Adipose tissue (tissue), 3 donors: ENCODE measurements around the gene ALPK1. TPM values are rescaled to one million over a fixed set of nuclear protein-coding genes. Genes with fewer than 3 reads are reported as not detected.
"Not testable (repeated sequence)": the region's sequence is repeated elsewhere in the genome, so short reads cannot be mapped to it uniquely, and the experiment has no call there.

ENCODE experiments used
- H3K27ac ChIP-seq: one replicate; pipeline ENCODE4 v1.5.1; 2013; ENCODE audit warnings: low read depth, low read length
- WGBS, 3 donors: extraction: QIAGEN DNeasy Blood & Tissue Kit; methylation state at CpG; one replicate each; pipeline ENCODE4 v1.1.7; 2013; 5-methylcytosine and 5-hydroxymethylcytosine counted together
- polyA plus RNA-seq, 3 donors: library from polyadenylated mRNA; stranded (reverse); fragments of 200-250 nt; gene quantifications; one replicate each; pipeline ENCODE4 v1.2.3, GENCODE V29; 2013
- donor health status: healthy with polysubstance abuse.
- donor health status: Bipolar disorder and iron deficiency.
- donor health status: healthy.

ALPK1 gene
- polyA plus RNA-seq, 3 donors: 3.0 to 10.9 (median 9.3) TPM

- 93 to 97% (median 95%) methylated on average over 2 of the region's 2 CpGs for WGBS, 3 donors
Observed at GRCh38 chr4:112281895-112282398, 15.2 kb upstream of the ALPK1 start.

GRCh38 chr4:112282860-112283667 is 14.1 kb upstream of the ALPK1 start:
- WGBS, 3 donors: 50 to 77% (median 72%) methylated on average over 4 of the region's 4 CpGs
- H3K27ac ChIP-seq: no peak overlapping the region

More at GRCh38 chr4:112281895-112282398, 15.2 kb upstream of the ALPK1 start:
- H3K27ac ChIP-seq: not testable (repeated sequence)

GRCh38 chr4:112284166-112284565 is 13.0 kb upstream of the ALPK1 start:
- no peak overlapping the region for H3K27ac ChIP-seq
- 5 to 24% (median 20%) methylated on average over 6 of the region's 6 CpGs for WGBS, 3 donors

- no peak overlapping the region for H3K27ac ChIP-seq
- 0 to 1% (median 1%) methylated on average over 15 of the region's 15 CpGs for WGBS, 3 donors
Observed at GRCh38 chr4:112284662-112285411, 12.3 kb upstream of the ALPK1 start.

- 87 to 93% (median 91%) methylated on average over 8 of the region's 8 CpGs for WGBS, 3 donors
- no peak overlapping the region for H3K27ac ChIP-seq
Observed at GRCh38 chr4:112287258-112287989, 9.7 kb upstream of the ALPK1 start.

GRCh38 chr4:112288455-112288854 is 8.7 kb upstream of the ALPK1 start:
- WGBS, 3 donors: 62 to 79% (median 64%) methylated on average over 3 of the region's 3 CpGs
- no peak overlapping the region for H3K27ac ChIP-seq

GRCh38 chr4:112289407-112290253 is 7.5 kb upstream of the ALPK1 start:
- WGBS, 3 donors: 72 to 85% (median 74%) methylated on average over 10 of the region's 10 CpGs
- no peak overlapping the region for H3K27ac ChIP-seq

- no peak overlapping the region for H3K27ac ChIP-seq
- WGBS, 3 donors: 77 to 86% (median 86%) methylated on average over 3 of the region's 3 CpGs
Observed at GRCh38 chr4:112290341-112290740, 6.8 kb upstream of the ALPK1 start.

GRCh38 chr4:112299721-112300120 is 2.6 kb downstream of the ALPK1 start:
- 77 to 79% (median 78%) methylated on average over 4 of the region's 4 CpGs for WGBS, 3 donors
- H3K27ac ChIP-seq: no peak overlapping the region

- H3K27ac ChIP-seq: no peak overlapping the region
- 68 to 79% (median 74%) methylated on average over 5 of the region's 5 CpGs for WGBS, 3 donors
Observed at GRCh38 chr4:112302320-112303274, 5.4 kb downstream of the ALPK1 start.

- WGBS, 3 donors: 37 to 67% (median 65%) methylated on average over 3 of the region's 3 CpGs
- not testable (repeated sequence) for H3K27ac ChIP-seq
Observed at GRCh38 chr4:112305477-112305876, 8.3 kb downstream of the ALPK1 start.

- not testable (repeated sequence) for H3K27ac ChIP-seq
- whole genome bisulfite sequencing, 3 donors: 20 to 48% (median 46%) methylated on average over 12 of the region's 12 CpGs
Observed at GRCh38 chr4:112309263-112309791, 12.2 kb downstream of the ALPK1 start.

GRCh38 chr4:112311516-112311915 is 14.3 kb downstream of the ALPK1 start:
- WGBS, 3 donors: 75 to 85% (median 77%) methylated on average over 5 of the region's 5 CpGs
- H3K27ac ChIP-seq: no peak overlapping the region

GRCh38 chr4:112312610-112313239 is 15.6 kb downstream of the ALPK1 start:
- WGBS, 3 donors: 51 to 83% (median 67%) methylated on average over 5 of the region's 5 CpGs
- H3K27ac ChIP-seq: no peak overlapping the region

GRCh38 chr4:112315446-112315845 is 18.3 kb downstream of the ALPK1 start:
- 54 to 86% (median 64%) methylated on average over 3 of the region's 3 CpGs for WGBS, 3 donors
- no peak overlapping the region for H3K27ac ChIP-seq

GRCh38 chr4:112316360-112316759 is 19.2 kb downstream of the ALPK1 start:
- WGBS, 3 donors: 60 to 93% (median 67%) methylated on average over 2 of the region's 2 CpGs
- H3K27ac ChIP-seq: no peak overlapping the region
